A673 (cell line): Measurements from ENCODE around the gene ZC3H12D. TPM values are rescaled to one million over a fixed set of nuclear protein-coding genes. Genes with fewer than 3 reads are reported as not detected.
"Not testable (repeated sequence)": the region's sequence is repeated elsewhere in the genome, so short reads cannot be mapped to it uniquely, and the experiment has no call there.

Experiments
- BruUV-seq: library from RNA; stranded (reverse); fragments of 400-500 nt; replicated peaks from 2 replicates; lab custom pipeline; 2021; lab: Mats Ljungman, UMichigan
- CTCF ChIA-PET: fragments of 300-600 bp; sonication (Branson Sonifier 250); formaldehyde crosslinking; loops from one replicate; lab custom pipeline; 2022; ENCODE audit warnings: antibody characterized with exemption; lab: Charles Lee
- POLR2A ChIA-PET: fragments of 300-600 bp; sonication (Branson Sonifier 250); formaldehyde crosslinking; loops from one replicate; lab custom pipeline; 2022; ENCODE audit warnings: antibody characterized with exemption; ENCODE audit not compliant: low non-redundant PET; lab: Charles Lee
- DNase-seq: peaks from one replicate; pipeline ENCODE4 v3.0.0-alpha.2; 2015; ENCODE audit warnings: low spot score
- H3K27ac ChIP-seq: fragments of 200-600 bp; sonication (generic); 2 replicates; pipeline ENCODE4 v1.5.1; 2016; ENCODE audit warnings: mixed run types, low read depth, mild to moderate bottlenecking, mixed read lengths, antibody characterized with exemption, low read length; ENCODE audit not compliant: poor library complexity, severe bottlenecking
- H3K27me3 ChIP-seq: fragments of 200-600 bp; sonication (generic); replicated peaks from 2 replicates; pipeline ENCODE4 v1.6.1; 2017; ENCODE audit warnings: mixed run types, low read depth, mild to moderate bottlenecking, mixed read lengths, antibody characterized with exemption, low read length; ENCODE audit not compliant: insufficient read depth, poor library complexity
- H3K36me3 ChIP-seq: fragments of 200-600 bp; sonication (generic); 2 replicates; pipeline ENCODE4 v1.6.1; 2016; ENCODE audit warnings: mixed run types, mild to moderate bottlenecking, mixed read lengths, antibody characterized with exemption, low read length; ENCODE audit not compliant: insufficient read depth, poor library complexity, severe bottlenecking
- H3K4me1 ChIP-seq: fragments of 200-600 bp; sonication (generic); 2 replicates; pipeline ENCODE4 v1.6.1; 2017; ENCODE audit warnings: mixed run types, mild to moderate bottlenecking, mixed read lengths, antibody characterized with exemption, low read length; ENCODE audit not compliant: insufficient read depth, poor library complexity, severe bottlenecking
- H3K4me3 ChIP-seq: fragments of 200-600 bp; sonication (generic); 2 replicates; pipeline ENCODE4 v1.5.1; 2016; ENCODE audit warnings: low read depth, mixed run types, mild to moderate bottlenecking, mixed read lengths, low read length; ENCODE audit not compliant: poor library complexity, severe bottlenecking
- H3K9me3 ChIP-seq: fragments of 200-600 bp; sonication (generic); 2 replicates; pipeline ENCODE4 v1.6.1; 2016; ENCODE audit warnings: mixed run types, low read depth, mild to moderate bottlenecking, mixed read lengths, antibody characterized with exemption, low read length; ENCODE audit not compliant: poor library complexity, severe bottlenecking
- EZH2 ChIP-seq: fragments of 200-600 bp; sonication (generic); IDR thresholded peaks from 2 replicates; pipeline ENCODE4 v1.6.1; 2017; ENCODE audit warnings: borderline replicate concordance, low read depth, mild to moderate bottlenecking, mixed read lengths, antibody characterized with exemption, low read length; ENCODE audit not compliant: poor library complexity, severe bottlenecking
- intact Hi-C: fragments of 100-400 bp; cut with micrococcal nuclease; formaldehyde crosslinking; loops from one replicate; pipeline ENCODE4 v1.10.0; 2022; ENCODE audit not compliant: unreplicated experiment
- total RNA-seq: library from RNA; stranded (reverse); gene quantifications from 2 replicates; pipeline ENCODE4 v1.2.3, GENCODE V29; 2021
- TF ChIP-seq, protein P1 (sequence below): fragments of 300-800, 200-600 bp; sonication (generic); conservative IDR thresholded peaks from 2 replicates; pipeline ENCODE4 v1.5.1; 2017; ENCODE audit warnings: low read depth, mild to moderate bottlenecking, antibody characterized with exemption, low read length, moderate library complexity, mixed read lengths

ZC3H12D gene
- total RNA-seq, 1 experiment from 2014 or later = 0.30 TPM

DNA sequence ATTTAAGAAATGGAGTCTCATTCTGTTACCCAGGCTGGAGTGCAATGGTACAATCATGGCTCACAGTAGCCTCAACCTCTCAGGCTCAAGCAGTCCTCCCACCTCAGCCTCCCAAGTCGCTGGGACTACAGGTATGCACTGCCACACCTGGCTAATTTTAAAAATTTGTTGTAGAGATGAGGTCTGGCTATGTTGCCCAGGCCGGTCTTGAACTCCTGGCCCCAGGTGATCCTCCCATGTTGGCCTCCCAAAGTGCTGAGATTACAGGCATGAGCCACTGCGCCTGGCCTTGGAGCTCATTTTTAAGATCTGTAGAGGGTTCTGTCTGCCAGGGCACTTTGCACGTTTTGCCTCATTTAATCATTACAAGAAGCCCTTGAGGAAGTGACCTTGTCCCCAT is 17.5 kb downstream of the ZC3H12D start:
- intact Hi-C loops = no loop called here
- ChIA-PET POLR2A (no interaction called here), CTCF (no interaction called here)
- H3K27me3 ChIP-seq = no peaks in the 10 kb centered on the region
- H3K27ac ChIP-seq = no peak overlapping the region
- no peaks in the 10 kb centered on the region for H3K9me3 ChIP-seq
- no peaks in the 10 kb centered on the region for H3K36me3 ChIP-seq
- H3K4me1 ChIP-seq = no peaks in the 10 kb centered on the region
- DNase-seq = no peak
- TF ChIP-seq EZH2 = no peak
- TF ChIP-seq, protein P1, sequence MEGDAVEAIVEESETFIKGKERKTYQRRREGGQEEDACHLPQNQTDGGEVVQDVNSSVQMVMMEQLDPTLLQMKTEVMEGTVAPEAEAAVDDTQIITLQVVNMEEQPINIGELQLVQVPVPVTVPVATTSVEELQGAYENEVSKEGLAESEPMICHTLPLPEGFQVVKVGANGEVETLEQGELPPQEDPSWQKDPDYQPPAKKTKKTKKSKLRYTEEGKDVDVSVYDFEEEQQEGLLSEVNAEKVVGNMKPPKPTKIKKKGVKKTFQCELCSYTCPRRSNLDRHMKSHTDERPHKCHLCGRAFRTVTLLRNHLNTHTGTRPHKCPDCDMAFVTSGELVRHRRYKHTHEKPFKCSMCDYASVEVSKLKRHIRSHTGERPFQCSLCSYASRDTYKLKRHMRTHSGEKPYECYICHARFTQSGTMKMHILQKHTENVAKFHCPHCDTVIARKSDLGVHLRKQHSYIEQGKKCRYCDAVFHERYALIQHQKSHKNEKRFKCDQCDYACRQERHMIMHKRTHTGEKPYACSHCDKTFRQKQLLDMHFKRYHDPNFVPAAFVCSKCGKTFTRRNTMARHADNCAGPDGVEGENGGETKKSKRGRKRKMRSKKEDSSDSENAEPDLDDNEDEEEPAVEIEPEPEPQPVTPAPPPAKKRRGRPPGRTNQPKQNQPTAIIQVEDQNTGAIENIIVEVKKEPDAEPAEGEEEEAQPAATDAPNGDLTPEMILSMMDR = no peak
- H3K4me3 ChIP-seq = no peak overlapping the region
- BruUV-seq = no TSS peak

DNA sequence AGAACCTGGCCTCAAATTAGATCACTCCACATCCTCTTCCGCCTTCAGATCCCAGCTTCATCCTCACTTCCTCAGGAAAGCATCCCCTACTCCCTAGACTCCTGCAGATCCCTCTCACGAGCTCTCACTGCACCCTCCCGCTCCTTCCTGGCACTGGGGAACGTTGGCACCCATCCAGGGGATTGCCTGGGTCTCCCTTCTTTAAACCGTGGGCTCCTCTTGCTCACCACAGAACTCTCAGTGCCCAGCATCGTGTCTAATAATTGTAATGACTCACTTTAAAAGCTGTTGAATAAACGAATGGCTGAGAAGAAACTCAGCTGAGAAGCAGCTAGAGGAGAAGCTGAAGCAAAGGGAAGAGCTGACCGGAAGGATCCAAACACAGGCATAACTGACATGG is 20.4 kb downstream of the ZC3H12D start:
- no peak for DNase-seq
- intact Hi-C loops = no loop called here
- Histone ChIP-seq H3K4me1 (no peaks in the 10 kb centered on the region), H3K27me3 (no peaks in the 10 kb centered on the region), H3K4me3 (no peak overlapping the region), H3K36me3 (no peaks in the 10 kb centered on the region), H3K27ac (no peak overlapping the region), H3K9me3 (no peaks in the 10 kb centered on the region)
- BruUV-seq = no TSS peak
- CTCF ChIA-PET = no interaction called here
- no peak for TF ChIP-seq EZH2
- TF ChIP-seq, protein P1 = no peak
- POLR2A ChIA-PET = interaction anchor here (0.7 kb wide), 1 partner anchor 234 kb away, joined by 10 read pairs; no protein-coding TSS in a partner anchor

DNA sequence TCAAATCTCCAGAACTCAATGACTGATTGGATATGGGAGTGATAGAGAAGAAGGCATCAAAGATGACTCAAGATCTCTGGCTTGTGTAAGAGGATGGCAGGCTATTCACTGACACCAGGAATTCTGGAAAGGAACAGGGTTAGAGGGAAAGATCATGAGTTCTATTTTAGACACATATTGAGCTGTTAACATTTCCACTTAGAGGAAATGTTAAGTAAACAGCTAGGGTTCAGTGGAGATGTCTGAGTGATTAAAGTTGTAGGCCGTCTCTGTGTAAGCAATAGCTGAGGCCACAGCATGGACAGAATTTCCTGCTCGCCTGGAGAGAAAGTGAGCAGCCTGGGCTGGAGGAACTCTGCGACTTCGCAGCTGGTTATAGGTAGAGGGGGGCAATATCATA is 21.0 kb downstream of the ZC3H12D start:
- CTCF ChIA-PET = no interaction called here
- Histone ChIP-seq H3K27ac (no peak overlapping the region), H3K27me3 (no peaks in the 10 kb centered on the region), H3K9me3 (no peaks in the 10 kb centered on the region), H3K4me3 (no peak overlapping the region), H3K36me3 (no peaks in the 10 kb centered on the region), H3K4me1 (no peaks in the 10 kb centered on the region)
- POLR2A ChIA-PET = no interaction called here
- no TSS peak for BruUV-seq
- intact Hi-C loops = no loop called here
- no peak for TF ChIP-seq EZH2
- TF ChIP-seq, protein P1 = no peak
- no peak for DNase-seq

DNA sequence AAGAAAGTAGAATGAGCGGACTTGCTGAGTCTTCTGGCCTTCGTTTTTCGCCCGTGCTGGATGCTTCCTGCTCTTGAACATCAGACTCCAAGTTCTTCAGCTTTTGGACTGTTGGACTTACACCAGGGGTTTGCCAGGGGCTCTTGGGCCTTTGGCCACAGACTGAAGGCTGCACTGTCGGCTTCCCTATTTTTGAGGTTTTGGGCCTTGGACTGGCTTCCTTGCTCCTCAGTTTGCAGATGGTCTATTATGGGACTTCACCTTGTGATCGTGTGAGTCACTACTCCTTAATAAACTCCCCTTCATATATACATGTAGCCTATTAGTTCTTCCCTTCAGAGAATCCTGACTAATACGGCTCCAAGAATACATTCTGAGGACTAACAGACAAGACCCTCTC is 22.1 kb downstream of the ZC3H12D start:
- BruUV-seq, CTCF ChIA-PET, POLR2A ChIA-PET, H3K27me3 ChIP-seq, intact Hi-C loops, H3K9me3 ChIP-seq, H3K4me3 ChIP-seq, H3K4me1 ChIP-seq, H3K36me3 ChIP-seq, DNase-seq, H3K27ac ChIP-seq: not testable (repeated sequence)
